ENCODE data around the gene ACP7. TPM values are rescaled to one million over a fixed set of nuclear protein-coding genes. Genes with fewer than 3 reads are reported as not detected.

The ACP7 gene
- total and polyA plus RNA-seq, 2 of the 4 experiments (the other 2 are of a cell fraction): not detected

- H3K4ac ChIP-seq (ENCODE audit: low read depth, low read length): no peak overlapping the region
- H3K4me3 ChIP-seq (ENCODE audit: insufficient read depth, low read depth, low read length): no peak overlapping the region
- H3K27me3 ChIP-seq (ENCODE audit: control insufficient read depth, insufficient read depth, low read length): peaks cover 23% of the 10 kb centered on the region
- DNase-seq (no peak), ATAC-seq (ENCODE audit: low read depth) (no peak)
- dilution Hi-C loops (cut with HindIII; ENCODE audit: low sequenced_read_pairs, unreplicated experiment) (no loop called here), in situ Hi-C loops (cut with MboI; ENCODE audit: low sequenced_read_pairs) (no loop called here), intact Hi-C loops (cut with micrococcal nuclease) (no loop called here)
- no peak overlapping the region for H3K9ac ChIP-seq (ENCODE audit: low read depth, low read length)
- H3K23ac ChIP-seq (ENCODE audit: low read depth, low read length): no peak overlapping the region
- no peak overlapping the region for H2BK5ac ChIP-seq (ENCODE audit: low read depth, low read length, poor library complexity, severe bottlenecking)
- no peaks in the 10 kb centered on the region for H3K36me3 ChIP-seq (ENCODE audit: control insufficient read depth, insufficient read depth, low read length)
- H4K5ac ChIP-seq (ENCODE audit: low read depth, low read length): no peak overlapping the region
- no peak overlapping the region for H3K56ac ChIP-seq (ENCODE audit: extremely low read depth, insufficient read depth, low read length)
- no peak overlapping the region for H3K18ac ChIP-seq (ENCODE audit: low read depth, low read length)
- POLR2A ChIA-PET (ENCODE audit: unreplicated experiment): interaction anchor here (0.6 kb wide), 1 partner anchor 370 kb away, joined by 4 read pairs; no protein-coding TSS in a partner anchor
- 0 out of 2 replicates have a peak, but pooled peaks cover 2% of the 10 kb centered on the region for H3K4me1 ChIP-seq (ENCODE audit: control insufficient read depth, insufficient read depth, low read length)
- H4K91ac ChIP-seq (ENCODE audit: insufficient read depth, low read depth, low read length): no peak overlapping the region
- H3K9me3 ChIP-seq (ENCODE audit: control insufficient read depth, insufficient read depth, low read length): no peaks in the 10 kb centered on the region
- no peak overlapping the region for H4K8ac ChIP-seq (ENCODE audit: low read depth in 2 of 2, low read length in 2 of 2)
- no peak overlapping the region for H2BK120ac ChIP-seq (ENCODE audit: low read depth, low read length)
- no peak overlapping the region for H3K27ac ChIP-seq (ENCODE audit: insufficient read depth, low read length)
- H3K4me2 ChIP-seq (ENCODE audit: low read depth, low read length): no peak overlapping the region
- no peaks in the 10 kb centered on the region for H3K9me1 ChIP-seq (ENCODE audit: insufficient read depth, low read length)
- no peak overlapping the region for H2AK9ac ChIP-seq (replicated peaks; ENCODE audit: low read depth, low read length, poor library complexity)
- WGBS, 2 experiments (ENCODE audit: extremely low coverage in 2 of 2, insufficient read length in 1 of 2): no CpG with 5 or more reads among the region's 4 CpGs
- H2BK20ac ChIP-seq (ENCODE audit: low read depth, low read length): no peak overlapping the region
- H4K20me1 ChIP-seq (ENCODE audit: insufficient read depth, low read length): no peaks in the 10 kb centered on the region
- BruUV-seq (replicated peaks): no TSS peak
- TF ChIP-seq CTCF (conservative IDR thresholded peaks at IDR 0.05; ENCODE audit: low read depth, low read length) (no peak), FOS (IDR thresholded peaks at IDR 0.05; ENCODE audit: low read depth, low read length) (no peak), ELK1 (IDR thresholded peaks at IDR 0.05; ENCODE audit: borderline replicate concordance, low read depth, low read length) (no peak), RCOR1 (IDR thresholded peaks at IDR 0.05; ENCODE audit: insufficient replicate concordance, low read length) (no peak), CEBPB (IDR thresholded peaks at IDR 0.05; ENCODE audit: low read depth, low read length) (no peak), USF2 (IDR thresholded peaks at IDR 0.05; ENCODE audit: low read depth, low read length) (no peak), RFX5 (IDR thresholded peaks at IDR 0.05; ENCODE audit: low read depth, low read length) (no peak)
- no peak overlapping the region for H2BK15ac ChIP-seq (ENCODE audit: low read depth, low read length)
- H3K79me1 ChIP-seq (ENCODE audit: low read depth in 1 of 2, low read length in 2 of 2): no peaks in the 10 kb centered on the region
- CTCF ChIA-PET: no interaction called here
- no peak overlapping the region for H2AFZ ChIP-seq (replicated peaks; ENCODE audit: low read length, poor library complexity)
- H2AK5ac ChIP-seq (ENCODE audit: low read depth, low read length): no peak overlapping the region
- H3K14ac ChIP-seq (replicated peaks; ENCODE audit: low read depth, low read length): no peak overlapping the region
Observed at GRCh38 chr19:39090881-39091280, 6.7 kb downstream of the ACP7 start.
